Neutrophil (primary cell): ENCODE measurements around the gene ZNF628.

Experiments used
- H3K27ac ChIP-seq: fragments of 200-600 bp; sonication (generic); 2 replicates; pipeline ENCODE4 v1.5.1; 2016; ENCODE audit warnings: mild to moderate bottlenecking, moderate library complexity
- H3K27me3 ChIP-seq: fragments of 200-600 bp; sonication (generic); 2 replicates; pipeline ENCODE4 v1.6.0; 2016; ENCODE audit warnings: mild to moderate bottlenecking
- H3K36me3 ChIP-seq: fragments of 200-600 bp; sonication (generic); 2 replicates; pipeline ENCODE4 v1.5.1; 2017
- H3K4me1 ChIP-seq, 2 experiments: fragments of 200-600 bp in 1 of 2; sonication (generic) in 1 of 2; 1 replicate in 1 of 2; 2 replicates in 1 of 2; pipeline versions ENCODE4 v1.5.1 to v1.6.1; 2013 to 2016; ENCODE audit warnings: low read depth in 1 of 2, low read length in 1 of 2, mild to moderate bottlenecking in 1 of 2, moderate library complexity in 1 of 2; ENCODE audit not compliant: control insufficient read depth in 1 of 2, insufficient read depth in 1 of 2
- H3K4me3 ChIP-seq, 2 experiments: fragments of 200-600 bp in 1 of 2; sonication (generic) in 1 of 2; 1 replicate in 1 of 2; 2 replicates in 1 of 2; pipeline ENCODE4 v1.5.1; 2013 to 2016; ENCODE audit warnings: low read depth in 1 of 2, low read length in 1 of 2, mild to moderate bottlenecking in 1 of 2, moderate library complexity in 1 of 2
- H3K9me3 ChIP-seq: fragments of 200-600 bp; sonication (generic); 2 replicates; pipeline ENCODE4 v1.5.1; 2016
- TF ChIP-seq, protein P1 (sequence below): fragments of 200-600 bp; sonication (generic); IDR thresholded peaks from 2 replicates; pipeline ENCODE4 v1.5.1; 2016; ENCODE audit warnings: antibody characterized with exemption

ZNF628 gene

DNA sequence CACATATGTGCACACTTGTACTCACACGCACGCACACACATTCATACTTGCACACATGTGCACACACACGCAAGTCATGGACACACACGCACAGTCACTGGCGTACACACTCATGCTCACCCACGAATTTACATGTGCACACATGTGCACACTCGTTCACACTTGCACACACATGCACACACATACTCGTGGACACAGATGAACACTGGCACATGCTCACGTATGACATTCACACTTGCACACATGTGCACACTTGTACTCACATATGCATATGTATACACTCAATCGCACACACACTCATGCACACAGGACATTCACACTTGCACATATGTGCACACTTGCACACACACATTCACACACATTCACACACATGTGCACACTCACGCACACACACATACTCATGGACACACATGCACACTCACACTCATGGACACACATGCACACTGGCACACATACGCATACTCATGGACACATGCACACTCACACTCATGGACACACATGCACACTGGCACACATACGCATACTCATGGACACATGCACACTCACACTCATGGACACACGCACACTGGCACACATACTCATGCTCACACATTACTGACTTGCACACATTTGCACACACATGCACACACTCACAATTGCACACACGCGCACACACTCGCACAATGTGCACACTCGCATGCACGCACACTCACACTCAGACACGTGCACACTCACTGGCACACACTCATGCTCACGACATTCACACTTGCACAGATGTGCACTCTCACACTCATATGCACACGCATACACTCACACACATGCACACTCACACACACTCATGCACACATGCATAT, 51.0 kb downstream of the ZNF628 start:
- TF ChIP-seq, protein P1, sequence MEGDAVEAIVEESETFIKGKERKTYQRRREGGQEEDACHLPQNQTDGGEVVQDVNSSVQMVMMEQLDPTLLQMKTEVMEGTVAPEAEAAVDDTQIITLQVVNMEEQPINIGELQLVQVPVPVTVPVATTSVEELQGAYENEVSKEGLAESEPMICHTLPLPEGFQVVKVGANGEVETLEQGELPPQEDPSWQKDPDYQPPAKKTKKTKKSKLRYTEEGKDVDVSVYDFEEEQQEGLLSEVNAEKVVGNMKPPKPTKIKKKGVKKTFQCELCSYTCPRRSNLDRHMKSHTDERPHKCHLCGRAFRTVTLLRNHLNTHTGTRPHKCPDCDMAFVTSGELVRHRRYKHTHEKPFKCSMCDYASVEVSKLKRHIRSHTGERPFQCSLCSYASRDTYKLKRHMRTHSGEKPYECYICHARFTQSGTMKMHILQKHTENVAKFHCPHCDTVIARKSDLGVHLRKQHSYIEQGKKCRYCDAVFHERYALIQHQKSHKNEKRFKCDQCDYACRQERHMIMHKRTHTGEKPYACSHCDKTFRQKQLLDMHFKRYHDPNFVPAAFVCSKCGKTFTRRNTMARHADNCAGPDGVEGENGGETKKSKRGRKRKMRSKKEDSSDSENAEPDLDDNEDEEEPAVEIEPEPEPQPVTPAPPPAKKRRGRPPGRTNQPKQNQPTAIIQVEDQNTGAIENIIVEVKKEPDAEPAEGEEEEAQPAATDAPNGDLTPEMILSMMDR = no peak
- peaks cover 28% of the 10 kb centered on the region for H3K27me3 ChIP-seq

DNA sequence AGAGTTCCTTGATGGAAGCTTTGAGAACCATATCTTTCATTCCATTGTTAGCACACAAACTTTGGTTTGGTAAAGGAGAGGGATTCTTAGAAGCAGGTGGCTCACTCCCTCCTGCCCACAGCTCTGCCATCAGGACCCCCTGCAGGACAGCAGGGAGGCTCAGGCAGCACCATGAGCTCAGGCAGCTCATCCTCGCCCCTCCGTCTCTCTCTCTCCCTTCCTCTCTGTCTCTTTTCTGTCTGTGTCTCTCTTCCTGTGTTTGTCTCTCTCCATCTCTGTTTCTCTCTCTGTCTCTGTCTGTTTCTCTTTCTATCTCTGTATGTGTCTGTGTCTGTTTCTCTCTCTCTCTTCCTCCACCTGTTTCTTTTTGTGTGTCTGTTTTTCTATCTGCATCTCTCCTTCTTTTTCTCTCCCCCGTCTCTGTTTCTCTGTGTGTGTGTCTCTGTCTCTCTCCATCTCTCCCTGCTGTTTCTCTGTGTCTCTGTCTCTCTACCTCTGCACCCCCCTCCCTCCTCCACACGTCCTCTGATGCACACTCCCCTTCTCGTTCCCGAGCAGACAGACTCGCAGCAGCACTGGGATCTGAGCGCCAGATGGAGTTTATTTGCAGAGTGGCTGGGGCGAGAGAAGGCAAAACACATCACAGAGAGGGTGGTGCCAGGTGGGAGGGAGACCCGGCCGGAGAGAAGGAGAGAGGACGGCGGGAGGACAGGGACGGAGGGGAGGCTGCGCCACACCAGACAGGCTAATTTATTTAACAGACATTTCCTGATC, 51.8 kb downstream of the ZNF628 start:
- Histone ChIP-seq H3K9me3 (no peaks in the 10 kb centered on the region), H3K4me1 (no peaks in the 10 kb centered on the region), H3K36me3 (no peaks in the 10 kb centered on the region), H3K27ac (no peak overlapping the region), H3K4me3 (no peak overlapping the region), H3K27me3 (peaks cover 28% of the 10 kb centered on the region)
- TF ChIP-seq, protein P1 = no peak

More for the DNA sequence above, 51.0 kb downstream of the ZNF628 start:
- Histone ChIP-seq H3K4me1 (no peaks in the 10 kb centered on the region), H3K36me3 (no peaks in the 10 kb centered on the region), H3K9me3 (no peaks in the 10 kb centered on the region), H3K27ac (no peak overlapping the region), H3K4me3 (no peak overlapping the region)

DNA sequence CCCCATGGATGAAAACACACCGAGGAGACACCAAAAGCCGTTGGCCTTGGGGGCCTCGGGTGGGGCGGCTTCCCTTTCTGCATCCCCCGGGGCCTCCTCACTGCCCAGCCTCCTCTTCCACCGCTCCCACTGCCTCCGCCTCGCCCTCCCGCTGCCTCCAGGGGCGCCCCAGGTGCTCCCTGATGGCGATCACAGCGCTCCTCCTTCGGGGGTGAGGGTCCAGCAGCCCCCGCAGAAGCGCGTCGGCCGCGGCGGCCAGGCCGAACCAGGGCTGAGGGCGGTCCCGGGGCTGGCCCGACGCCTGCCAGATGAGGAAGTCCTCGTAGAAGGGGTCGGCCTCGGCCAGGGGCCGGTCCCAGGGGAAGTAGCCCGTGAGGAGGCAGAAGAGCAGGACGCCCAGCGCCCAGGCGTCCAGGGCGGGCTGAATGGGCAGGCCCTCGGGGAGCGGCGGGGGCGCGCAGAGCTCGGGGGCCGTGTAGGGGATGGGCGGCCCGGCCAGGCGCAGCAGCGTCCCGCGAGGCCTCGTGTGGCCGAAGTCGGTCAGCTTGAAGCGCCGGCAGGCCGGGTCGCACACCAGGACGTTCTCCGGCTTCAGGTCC, 53.3 kb downstream of the ZNF628 start:
- H3K27me3 ChIP-seq = peaks cover 16% of the 10 kb centered on the region
- TF ChIP-seq, protein P1 = no peak
- H3K27ac ChIP-seq = no peak overlapping the region
- no peak overlapping the region for H3K4me3 ChIP-seq
- no peaks in the 10 kb centered on the region for H3K9me3 ChIP-seq
- H3K36me3 ChIP-seq = no peaks in the 10 kb centered on the region
- no peaks in the 10 kb centered on the region for H3K4me1 ChIP-seq

DNA sequence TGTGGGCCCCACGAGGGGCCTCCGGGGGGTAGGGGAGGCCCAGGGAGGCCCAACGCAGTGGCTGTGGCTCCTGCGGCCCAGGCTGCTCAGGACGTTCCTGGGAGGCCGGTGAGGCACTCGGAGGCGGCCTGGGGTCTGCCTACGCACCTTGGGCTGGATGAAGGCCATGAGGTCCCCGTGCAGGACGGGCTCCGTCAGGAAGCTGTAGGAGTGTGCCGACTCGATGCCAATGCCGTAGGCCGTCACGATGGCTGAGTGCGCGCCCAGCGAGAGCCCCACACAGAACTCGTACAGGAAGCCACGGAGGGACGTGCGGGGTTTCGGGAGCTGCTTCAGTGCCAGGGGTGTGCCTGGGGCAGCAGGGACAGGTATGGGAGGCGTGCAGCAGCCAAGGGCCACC, 54.6 kb downstream of the ZNF628 start:
- no peaks in the 10 kb centered on the region for H3K4me1 ChIP-seq
- no peak overlapping the region for H3K4me3 ChIP-seq
- no peaks in the 10 kb centered on the region for H3K36me3 ChIP-seq
- TF ChIP-seq, protein P1 = no peak
- H3K9me3 ChIP-seq = no peaks in the 10 kb centered on the region
- no peak overlapping the region for H3K27ac ChIP-seq
- H3K27me3 ChIP-seq = peaks cover 7% of the 10 kb centered on the region
